Measurements from ENCODE around the gene SAMD4A. TPM values are rescaled to one million over a fixed set of nuclear protein-coding genes. Genes with fewer than 3 reads are reported as not detected.

Gene SAMD4A
- total RNA-seq, 1 donor from 2014 or later = 92.2 TPM

- no peak for DNase-seq (ENCODE audit: extremely low read depth, low read depth, low spot score)
Measured at GRCh38 chr14:54564868-54565784, 1.8 kb upstream of the SAMD4A start.

GRCh38 chr14:54565785-54566409 is 1.0 kb upstream of the SAMD4A start:
- no peak for DNase-seq (ENCODE audit: extremely low read depth, low read depth, low spot score)

- DNase-seq (ENCODE audit: extremely low read depth, low read depth, low spot score) = no peak
Measured at GRCh38 chr14:54567224-54567638, 303 bp downstream of the SAMD4A start.

GRCh38 chr14:54567639-54568561 is 972 bp downstream of the SAMD4A start:
- DNase-seq (ENCODE audit: extremely low read depth, low read depth, low spot score) = no peak

- DNase-seq (ENCODE audit: extremely low read depth, low read depth, low spot score) = no peak
Measured at GRCh38 chr14:54568821-54569595, 2.1 kb downstream of the SAMD4A start.

GRCh38 chr14:54570047-54570446 is 3.1 kb downstream of the SAMD4A start:
- DNase-seq (ENCODE audit: extremely low read depth, low read depth, low spot score) = no peak

GRCh38 chr14:54570631-54571415 is 3.9 kb downstream of the SAMD4A start:
- no peak for DNase-seq (ENCODE audit: extremely low read depth, low read depth, low spot score)

- DNase-seq (ENCODE audit: extremely low read depth, low read depth, low spot score) = no peak
Measured at GRCh38 chr14:54572316-54572715, 5.4 kb downstream of the SAMD4A start.

GRCh38 chr14:54574528-54574927 is 7.6 kb downstream of the SAMD4A start:
- no peak for DNase-seq (ENCODE audit: extremely low read depth, low read depth, low spot score)

- no peak for DNase-seq (ENCODE audit: extremely low read depth, low read depth, low spot score)
Measured at GRCh38 chr14:54577494-54577893, 10.6 kb downstream of the SAMD4A start.

- no peak for DNase-seq (ENCODE audit: extremely low read depth, low read depth, low spot score)
Measured at GRCh38 chr14:54577977-54578376, 11.0 kb downstream of the SAMD4A start.

- DNase-seq (ENCODE audit: extremely low read depth, low read depth, low spot score) = no peak
Measured at GRCh38 chr14:54579621-54580020, 12.7 kb downstream of the SAMD4A start.

GRCh38 chr14:54580933-54581332 is 14.0 kb downstream of the SAMD4A start:
- no peak for DNase-seq (ENCODE audit: extremely low read depth, low read depth, low spot score)

- no peak for DNase-seq (ENCODE audit: extremely low read depth, low read depth, low spot score)
Measured at GRCh38 chr14:54582334-54582733, 15.4 kb downstream of the SAMD4A start.

- DNase-seq (ENCODE audit: extremely low read depth, low read depth, low spot score) = no peak
Measured at GRCh38 chr14:54584097-54584496, 17.2 kb downstream of the SAMD4A start.

GRCh38 chr14:54585214-54585613 is 18.3 kb downstream of the SAMD4A start:
- DNase-seq (ENCODE audit: extremely low read depth, low read depth, low spot score) = no peak

GRCh38 chr14:54589076-54589475 is 22.1 kb downstream of the SAMD4A start:
- DNase-seq (ENCODE audit: extremely low read depth, low read depth, low spot score) = no peak

- DNase-seq (ENCODE audit: extremely low read depth, low read depth, low spot score) = no peak
Measured at GRCh38 chr14:54589843-54590242, 22.9 kb downstream of the SAMD4A start.

- no peak for DNase-seq (ENCODE audit: extremely low read depth, low read depth, low spot score)
Measured at GRCh38 chr14:54590481-54590880, 23.6 kb downstream of the SAMD4A start.

Measured in glomerular endothelial cell (primary cell).